Embryonic facial prominence (tissue), 1 donor: ENCODE results near the gene STT3A.
A peak's percentile ranks its signal among the peaks of the same experiment; 100 is the strongest.

Experiments
- DNase-seq: peaks from one replicate; pipeline ENCODE4 v3.0.0-alpha.2; 2016; ENCODE audit errors: extremely low spot score

Gene STT3A

DNA sequence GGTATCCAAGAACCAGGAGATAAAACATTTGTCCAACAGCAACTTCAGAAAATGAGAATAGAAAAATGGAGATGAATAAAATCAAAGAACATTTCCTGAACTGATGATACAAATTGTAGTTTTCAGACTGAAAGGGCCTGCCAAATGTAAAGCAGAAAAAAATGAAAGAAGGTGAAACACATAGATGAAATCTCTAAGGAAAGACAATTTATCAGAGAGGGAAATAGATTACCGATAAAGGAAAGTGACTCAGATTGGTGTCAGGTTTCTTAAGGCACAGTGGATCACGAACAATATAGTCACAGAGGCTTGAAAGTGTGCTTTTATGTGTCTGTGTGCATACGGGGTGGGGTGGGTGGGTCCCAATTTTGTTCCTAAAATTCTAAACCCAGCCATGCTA lies 4.1 kb upstream of the STT3A start:
- DNase-seq, result no peak

DNA sequence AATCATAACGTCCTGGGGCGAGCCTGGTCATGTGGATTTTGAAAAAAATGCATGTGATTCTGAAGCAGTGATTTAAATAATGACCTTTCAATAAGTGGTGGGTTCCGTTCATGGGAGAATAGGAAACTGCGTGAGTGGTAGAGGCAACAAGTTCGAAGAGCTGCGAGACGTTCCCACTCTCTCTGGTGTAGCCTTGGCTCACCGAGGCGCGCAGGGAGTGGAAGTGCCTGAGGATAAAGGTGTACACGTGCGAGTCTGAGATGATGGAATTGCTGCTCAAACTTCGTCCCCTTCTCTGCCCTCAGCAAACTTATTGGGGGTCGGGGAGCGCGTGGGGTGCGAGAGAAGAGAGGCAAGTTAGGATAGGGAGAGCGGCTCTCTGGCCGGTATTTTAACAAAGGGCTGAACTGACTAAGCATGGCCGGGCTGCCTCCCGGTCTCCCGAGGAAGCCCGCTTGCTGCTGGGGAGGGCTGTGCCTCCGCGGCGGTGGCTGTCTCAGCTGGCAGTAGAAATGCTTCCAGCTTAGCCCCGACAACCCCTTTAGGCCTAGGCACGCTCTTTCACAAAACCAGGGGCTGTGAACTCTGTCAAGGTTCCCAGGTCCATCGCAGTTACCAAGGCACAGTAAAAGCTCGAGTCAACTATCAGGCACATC lies 875 bp upstream of the STT3A start:
- DNase-seq, result peak; percentile 6

DNA sequence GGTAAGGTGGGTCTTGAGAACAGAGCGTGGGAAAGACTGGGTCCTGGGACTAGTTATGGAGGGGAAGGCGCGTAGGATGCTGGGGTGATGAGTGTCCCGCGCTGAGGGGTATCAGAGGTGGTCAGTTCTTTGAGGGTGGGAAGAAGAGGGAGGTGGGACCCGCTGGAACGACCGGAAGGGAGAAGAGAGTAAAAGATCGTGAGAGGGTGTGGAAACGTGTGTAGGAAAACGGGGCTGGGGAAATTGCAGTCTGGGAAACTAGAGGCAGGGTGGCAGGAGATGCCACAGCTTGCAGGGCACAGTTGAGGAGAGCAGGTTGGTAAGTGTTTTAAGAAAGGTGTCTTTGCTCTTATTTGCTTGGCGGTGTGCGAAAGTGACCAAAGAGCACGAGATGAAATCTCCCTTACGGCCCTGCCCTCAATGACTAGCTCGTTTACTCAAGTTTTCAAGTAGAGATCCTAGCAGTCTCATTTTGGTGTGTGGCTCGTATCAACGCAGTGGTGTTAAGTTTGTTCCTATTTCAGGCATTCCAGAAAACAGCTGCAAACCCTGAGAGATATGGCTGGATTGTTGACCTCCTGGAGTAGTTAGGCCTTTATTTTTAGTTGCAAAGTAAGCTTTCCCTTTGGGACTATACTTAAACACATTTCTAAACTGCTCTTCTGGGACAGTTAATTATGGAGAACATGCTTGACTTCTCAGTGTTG lies 615 bp downstream of the STT3A start:
- DNase-seq, result peak; percentile 9

DNA sequence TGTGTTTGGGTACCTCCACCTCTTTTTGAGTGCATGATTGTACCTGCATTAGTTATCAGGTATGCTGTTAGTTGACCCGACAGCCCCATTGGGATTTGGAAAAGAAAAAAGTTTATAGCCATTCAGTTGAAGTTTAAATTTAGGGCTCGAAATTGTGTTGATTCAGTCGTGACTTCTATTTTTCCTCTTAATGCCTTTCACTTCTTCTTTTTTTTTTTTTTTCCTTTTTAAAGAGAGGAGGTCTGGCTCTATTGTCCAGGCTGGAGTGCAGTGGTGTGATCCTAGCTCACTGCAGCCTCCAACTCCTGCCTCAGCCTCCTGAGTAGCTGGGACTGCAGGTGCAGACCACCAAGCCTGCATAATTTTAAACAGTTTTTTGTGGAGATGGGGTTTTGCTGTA lies 2.3 kb downstream of the STT3A start:
- no peak for DNase-seq

DNA sequence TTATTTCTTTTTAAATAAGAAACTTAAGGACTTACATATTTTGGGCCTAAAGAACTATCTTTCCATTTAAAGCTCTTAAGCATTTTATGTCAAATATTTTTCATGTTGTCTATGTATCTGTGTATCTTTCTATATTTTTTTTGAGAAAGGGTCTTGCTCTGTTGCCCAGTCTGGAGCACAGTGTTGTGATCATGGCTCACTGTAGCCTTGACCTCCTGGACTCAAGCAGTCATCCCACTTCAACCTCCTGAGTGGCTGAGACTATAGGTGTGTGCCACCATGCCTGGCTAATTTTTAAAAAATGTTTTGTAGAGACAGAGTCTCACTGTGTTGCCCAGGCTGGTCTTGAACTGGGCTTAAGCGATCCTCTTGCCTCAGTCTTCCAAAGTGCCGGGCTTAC lies 8.0 kb downstream of the STT3A start:
- no peak for DNase-seq

DNA sequence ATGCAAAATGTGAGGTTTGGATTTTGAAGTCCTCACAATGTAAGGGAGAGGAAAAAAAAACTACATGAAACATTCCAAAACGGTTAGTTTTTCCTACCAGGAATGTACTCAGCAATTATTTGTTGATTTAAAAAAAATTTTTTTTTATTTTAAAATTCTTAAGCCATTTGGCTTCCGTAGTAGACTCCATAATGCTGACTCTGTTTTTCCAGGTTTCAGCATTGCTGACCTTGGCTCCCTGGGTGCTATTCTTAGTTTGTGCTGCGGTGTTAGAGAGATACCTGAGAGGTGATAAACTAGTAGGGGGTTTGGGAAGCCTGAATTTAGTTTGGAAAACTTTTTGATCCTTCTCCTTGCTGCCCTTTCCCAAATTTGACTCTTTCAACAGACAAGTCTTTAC lies 10.6 kb downstream of the STT3A start:
- DNase-seq, result no peak

DNA sequence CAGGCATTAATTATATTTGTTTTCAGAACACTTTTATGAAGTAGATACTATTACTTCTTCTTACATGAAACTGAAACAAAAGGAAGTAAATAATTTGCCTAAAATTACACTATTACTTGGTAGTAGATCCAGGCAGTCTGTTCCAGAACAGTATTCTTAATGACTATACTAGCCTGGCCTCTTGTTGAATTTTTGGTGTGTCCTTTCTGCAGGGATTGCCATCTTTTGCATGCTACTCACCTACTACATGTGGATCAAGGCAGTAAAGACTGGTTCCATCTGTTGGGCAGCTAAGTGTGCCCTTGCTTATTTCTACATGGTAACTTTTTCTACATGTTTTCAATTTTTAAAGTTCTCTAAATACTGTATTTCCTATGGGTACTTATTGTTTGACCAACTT lies 12.8 kb downstream of the STT3A start:
- no peak for DNase-seq

DNA sequence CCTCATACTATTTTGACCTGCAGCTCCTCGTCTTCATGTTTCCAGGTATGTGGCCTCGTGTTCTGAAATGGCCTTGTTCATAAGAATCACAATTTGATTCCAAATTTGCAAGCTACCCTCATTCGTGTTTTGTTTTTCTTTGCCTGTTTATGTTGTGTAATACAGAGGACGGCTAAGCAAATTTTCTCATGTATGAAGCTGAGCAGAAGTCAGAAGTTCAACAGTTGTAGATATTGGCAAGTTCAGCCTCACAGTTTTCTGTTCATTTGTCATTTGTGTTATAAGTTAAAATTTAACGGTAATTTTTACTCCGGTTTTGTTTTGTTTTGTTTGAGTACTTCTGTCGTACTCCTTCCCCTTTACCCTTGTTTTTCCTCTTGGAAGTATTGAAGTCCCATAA lies 16.9 kb downstream of the STT3A start:
- DNase-seq, result no peak

DNA sequence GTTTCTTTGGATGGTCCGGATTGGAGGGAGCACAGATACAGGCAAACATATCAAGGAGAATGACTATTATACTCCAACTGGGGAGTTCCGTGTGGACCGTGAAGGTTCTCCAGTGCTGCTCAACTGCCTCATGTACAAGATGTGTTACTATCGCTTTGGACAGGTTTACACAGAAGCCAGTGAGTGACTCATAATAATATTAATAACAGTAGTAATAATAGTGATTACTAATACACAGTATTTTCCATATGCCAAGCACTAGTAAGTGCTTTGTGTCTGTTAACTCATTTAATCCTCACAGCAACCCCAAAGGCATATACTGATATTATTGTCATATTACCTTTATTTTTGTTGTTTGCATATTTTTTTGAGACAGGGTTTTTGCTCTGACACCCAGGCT lies 25.7 kb downstream of the STT3A start:
- no peak for DNase-seq

DNA sequence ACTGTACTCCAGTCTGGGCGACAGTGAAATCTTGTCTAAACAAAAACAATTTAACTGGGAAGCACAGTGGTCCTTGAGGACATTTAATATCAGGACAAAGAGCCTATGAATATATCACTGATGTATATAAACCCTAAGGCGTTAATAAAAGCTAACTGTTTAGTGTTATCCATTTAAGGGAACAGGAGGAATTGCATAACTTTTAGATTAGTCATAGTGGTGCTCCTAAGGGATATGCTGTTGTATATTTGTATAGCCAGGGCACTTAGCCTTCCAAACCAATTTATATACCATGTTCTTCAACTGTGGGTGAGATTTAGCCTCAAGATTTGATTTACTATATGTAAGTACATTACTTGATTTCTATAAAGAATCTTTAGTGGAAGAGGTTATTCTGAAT lies 29.3 kb downstream of the STT3A start:
- DNase-seq, result no peak

DNA sequence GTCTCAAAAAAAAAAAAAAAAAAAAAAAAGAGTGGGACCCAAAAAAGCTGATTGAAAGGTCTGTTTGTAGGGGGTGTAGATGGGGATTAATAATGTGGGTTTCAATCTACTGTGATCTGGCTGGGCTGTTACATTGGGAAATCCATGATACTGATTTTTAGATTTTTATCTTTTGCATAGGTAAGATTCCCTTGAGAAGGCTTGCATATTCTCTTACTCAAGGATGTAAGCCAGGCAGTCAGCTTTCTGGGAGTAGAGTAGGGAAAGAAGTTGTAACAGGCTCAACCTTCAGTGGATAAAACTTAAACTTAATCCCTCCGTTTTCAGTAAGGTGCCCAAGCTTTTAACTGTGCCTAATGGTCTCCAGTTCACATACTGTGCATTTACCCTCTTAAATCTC lies 30.4 kb downstream of the STT3A start:
- no peak for DNase-seq

DNA sequence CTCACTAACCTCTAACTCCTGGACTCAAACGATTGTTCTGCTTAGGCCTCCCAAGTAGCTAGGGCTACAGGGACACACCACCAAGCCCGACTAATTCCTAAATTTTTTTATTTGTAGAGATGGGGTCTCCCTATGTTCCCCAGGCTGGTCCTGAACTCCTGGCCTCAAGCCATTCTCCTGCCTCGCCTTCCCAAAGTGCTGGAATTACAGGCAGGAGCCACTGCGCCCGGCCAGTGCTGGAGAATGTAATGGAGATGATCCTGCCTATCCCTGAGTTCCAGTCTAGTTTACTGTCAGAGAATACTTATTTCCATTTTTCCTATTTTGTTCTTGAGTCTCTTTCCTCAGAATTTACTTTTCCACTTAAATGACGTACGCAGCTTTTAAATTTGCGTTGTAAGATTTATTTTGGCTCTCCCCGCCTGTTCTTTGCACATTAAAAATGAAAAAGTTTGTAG lies 32.1 kb downstream of the STT3A start, which contains the start of gene CHEK1:
CHEK1 (plus strand) TSS at position 408 of the 458 bp plus-strand sequence. CDS start 1,606 bp downstream, outside the sequence.
- DNase-seq, result no peak

DNA sequence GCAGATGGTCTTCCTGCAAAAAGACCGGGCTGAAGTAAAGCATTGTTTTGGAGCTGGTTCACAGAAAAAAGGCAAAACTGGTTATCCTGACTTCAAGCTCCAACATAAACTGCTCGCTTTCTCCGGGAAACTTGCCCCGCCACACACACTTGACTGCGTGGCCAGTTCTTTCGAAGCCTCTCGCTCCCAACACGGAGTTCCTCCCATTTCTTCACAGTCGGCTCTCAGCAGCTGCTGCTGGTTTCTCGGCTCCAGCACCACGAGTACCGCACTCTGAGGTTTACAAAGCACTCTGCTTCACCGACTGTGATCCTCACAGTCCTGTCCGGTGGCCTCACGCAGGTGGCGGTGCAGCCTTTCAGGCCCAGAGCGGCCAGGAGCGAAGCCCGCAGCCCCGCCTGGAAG lies 32.6 kb downstream of the STT3A start:
- DNase-seq, result no peak

DNA sequence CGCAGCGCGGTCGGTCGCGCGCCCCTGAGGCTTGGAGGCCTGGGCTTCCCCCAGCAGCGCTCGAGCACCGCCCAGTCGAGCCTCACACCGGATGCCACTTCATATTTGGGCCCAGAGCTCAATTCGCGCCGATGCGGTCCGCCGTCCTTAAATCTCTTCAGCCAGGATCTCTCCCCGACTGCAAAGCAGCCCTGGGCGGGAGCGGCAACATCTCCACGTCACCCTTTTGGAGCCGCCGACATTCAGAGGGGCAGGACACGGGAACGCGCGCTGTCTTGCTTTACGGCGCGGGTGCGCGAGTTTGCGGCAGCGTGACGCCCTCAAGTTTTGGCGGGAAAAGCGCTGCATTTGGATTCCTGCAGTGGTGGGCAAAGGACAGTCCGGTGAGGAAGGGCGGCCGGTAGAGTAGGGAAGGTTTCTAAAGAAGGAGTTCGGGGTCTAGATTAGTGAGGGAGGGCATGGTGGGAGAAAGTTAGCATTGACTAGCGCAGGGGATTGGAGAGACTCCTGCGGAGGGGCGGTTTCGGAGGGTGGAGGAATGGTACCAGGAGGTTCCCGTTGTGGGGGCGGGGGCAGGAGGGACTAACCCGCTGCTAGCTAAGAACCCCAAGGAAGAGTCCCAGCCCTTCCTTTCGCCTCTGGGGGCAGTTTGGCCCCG lies 33.1 kb downstream of the STT3A start:
- peak; percentile 73 for DNase-seq

DNA sequence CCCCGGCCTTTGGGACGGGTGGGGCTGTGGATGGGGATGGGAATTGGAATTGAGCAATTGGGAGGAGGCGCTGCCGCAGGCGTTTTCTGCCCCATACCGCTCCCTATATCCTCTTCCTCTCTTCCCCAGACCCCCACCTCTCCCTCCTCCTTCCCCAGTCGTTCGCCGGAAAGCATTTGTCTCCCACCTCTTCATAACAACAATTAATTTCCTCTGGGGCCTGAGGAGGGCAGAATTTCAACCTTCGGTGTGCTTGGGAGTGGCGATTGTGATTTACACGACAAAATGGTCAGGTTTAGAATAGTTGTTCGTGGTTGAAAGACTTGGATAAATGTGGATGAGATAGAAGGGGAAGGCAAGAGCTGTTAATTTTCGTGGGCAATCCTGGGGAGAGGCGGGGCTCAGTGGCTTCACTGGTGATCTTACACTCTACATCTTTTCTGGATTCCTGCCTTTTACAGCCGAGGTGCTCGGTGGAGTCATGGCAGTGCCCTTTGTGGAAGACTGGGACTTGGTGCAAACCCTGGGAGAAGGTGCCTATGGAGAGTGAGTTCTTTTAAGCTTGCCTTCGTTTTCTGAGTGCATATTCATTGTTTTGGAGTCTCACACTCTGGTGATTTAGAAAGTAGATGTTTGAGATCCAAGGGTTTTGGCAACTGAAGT lies 33.8 kb downstream of the STT3A start:
- peak; percentile 40 for DNase-seq

DNA sequence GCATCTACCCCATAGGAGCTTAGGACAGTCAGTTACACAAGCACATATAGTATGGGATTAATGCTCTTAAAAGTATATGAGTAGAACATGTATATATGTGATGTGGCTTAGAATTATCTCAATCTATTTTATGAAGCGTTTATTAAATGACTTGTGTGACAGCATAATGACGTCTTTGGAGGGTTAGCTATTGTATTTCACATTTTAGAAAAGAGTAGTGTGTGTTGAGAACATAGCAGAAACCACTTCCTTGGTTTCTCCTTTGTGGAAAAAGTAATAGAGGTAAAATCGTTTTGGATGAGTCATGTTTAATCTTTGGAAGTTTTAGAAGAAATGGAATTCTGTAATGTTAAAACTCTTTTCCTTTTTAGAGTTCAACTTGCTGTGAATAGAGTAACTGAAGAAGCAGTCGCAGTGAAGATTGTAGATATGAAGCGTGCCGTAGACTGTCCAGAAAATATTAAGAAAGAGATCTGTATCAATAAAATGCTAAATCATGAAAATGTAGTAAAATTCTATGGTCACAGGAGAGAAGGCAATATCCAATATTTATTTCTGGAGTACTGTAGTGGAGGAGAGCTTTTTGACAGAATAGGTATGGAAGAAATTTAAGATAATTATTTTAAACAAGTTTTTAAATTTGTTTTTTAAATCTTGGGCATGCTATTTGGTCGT lies 34.7 kb downstream of the STT3A start:
- no peak for DNase-seq

DNA sequence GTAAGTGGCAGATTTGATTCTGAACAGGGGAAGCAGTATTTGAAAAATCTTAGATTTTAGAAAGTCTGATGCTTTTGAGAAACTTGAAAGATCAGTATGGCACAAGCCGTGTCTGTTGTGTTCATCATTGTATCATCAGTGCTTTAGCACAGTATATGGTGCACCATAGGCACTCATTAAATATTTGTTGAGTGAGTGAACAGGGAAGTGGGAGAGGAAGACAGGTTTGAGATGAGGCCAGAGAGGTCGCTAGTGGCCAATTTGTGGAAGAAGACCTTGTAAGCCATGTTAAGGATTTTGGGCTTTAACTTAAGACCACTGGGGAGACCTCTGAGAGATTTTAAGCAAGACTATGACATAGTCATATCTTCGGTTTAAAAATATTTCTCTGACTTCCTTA lies 45.2 kb downstream of the STT3A start:
- no peak for DNase-seq

DNA sequence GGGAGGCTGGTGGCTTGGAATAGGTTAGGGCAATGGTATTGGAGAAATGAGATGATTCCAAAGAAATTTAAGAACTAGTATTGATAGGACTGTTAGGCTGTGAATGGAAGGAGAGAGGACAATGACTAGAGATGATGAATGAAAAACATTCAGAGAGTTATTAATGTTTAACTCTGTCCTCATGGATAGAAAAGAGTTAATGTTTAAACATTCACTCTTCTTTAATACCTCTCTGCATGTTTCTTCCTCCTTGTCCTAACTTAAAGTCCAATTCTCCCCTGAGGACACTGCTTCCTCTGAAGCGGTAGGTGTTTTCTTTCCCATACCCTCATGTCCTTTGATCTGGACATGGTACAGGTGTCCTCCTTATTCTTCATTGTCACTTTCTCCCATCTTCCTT lies 45.7 kb downstream of the STT3A start:
- no peak for DNase-seq

DNA sequence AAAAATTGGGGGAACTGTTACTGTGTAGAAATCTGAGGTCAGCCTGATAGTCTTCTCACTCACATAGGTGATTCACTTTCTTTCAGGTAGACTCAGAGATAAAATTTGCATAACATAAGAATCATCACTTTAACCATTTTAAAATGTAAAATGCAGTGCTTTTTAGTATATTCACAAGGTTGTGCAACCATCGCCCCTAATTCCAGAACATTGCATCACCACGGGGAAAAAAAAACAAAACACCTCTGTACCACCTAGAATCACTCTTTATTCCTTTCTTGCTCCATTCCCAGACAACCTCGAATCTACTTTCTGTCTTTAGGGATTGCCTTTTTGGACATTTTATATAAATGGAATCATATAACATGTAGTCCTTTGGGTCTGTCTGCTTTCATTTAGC lies 53.2 kb downstream of the STT3A start:
- no peak for DNase-seq

DNA sequence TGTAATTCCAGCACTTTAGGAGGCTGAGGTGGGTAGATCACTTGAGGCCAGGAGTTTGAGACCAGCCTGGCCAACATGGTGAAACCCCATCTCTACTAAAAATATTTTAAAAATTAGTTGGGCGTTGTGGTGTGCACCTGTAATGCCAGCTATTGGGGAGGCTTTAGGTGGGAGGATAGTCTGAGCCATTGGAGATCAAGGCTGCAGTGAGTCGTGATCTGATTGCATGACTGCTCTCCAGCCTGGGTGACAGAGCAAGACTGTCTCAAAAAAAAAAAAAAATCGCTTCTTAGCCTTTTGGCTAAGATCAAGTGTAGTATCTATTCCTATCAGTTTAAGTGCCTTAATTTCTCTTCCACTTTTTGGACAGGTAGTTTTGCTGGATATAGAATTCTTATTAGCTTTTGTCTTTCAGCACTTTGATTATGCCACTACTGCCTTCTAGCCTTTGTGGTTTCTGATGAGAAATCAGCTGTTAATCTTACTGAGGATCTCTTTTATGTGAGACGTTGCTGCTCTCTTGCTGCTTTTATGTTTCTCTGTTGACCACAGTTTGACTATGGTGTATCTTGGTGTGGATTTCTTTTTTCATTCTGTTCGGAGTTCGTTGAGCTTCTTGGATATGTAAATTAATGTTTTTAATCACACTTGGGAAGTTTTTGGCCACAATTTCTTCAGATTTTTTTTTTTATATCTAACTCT lies 57.0 kb downstream of the STT3A start:
- no peak for DNase-seq

DNA sequence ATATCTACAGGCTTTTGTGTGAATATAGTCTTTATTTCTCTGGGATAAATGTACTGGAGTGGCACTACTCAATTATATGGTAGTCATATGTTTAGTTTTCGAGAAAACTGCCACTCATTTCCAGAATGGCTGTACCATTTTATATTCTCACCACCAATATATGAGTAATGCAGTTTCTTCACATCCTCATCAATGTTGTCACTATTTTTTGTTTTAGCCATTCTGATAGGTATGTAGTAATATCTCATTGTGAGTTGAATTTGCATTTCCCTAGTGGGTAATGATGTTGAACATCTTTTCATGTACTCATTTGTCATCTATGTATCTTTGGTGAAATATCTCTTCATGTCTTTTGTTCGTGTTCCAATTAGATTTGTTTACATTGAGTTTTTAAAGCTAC lies 70.0 kb downstream of the STT3A start:
- DNase-seq, result no peak
